Keratinocyte (primary cell): ENCODE measurements around the gene ANGPTL8. TPM values are rescaled to one million over a fixed set of nuclear protein-coding genes. Genes with fewer than 3 reads are reported as not detected.

Experiments
- DNase-seq: peaks from one replicate; pipeline ENCODE4 v3.0.0-alpha.2; 2011; ENCODE audit warnings: low read depth, missing footprints, low spot score
- FAIRE-seq: peaks from 2 replicates; lab custom pipeline; 2011; peaks lifted over from hg19 to GRCh38; lab: Jason Lieb, UNC
- H2AFZ ChIP-seq: 2 replicates; pipeline ENCODE4 v1.6.0; 2012; ENCODE audit warnings: low read length, control low read depth, inconsistent platforms; ENCODE audit not compliant: control insufficient read depth
- H3K27ac ChIP-seq: 2 replicates; pipeline ENCODE4 v1.5.1; 2011; ENCODE audit warnings: low read length; ENCODE audit not compliant: control insufficient read depth, insufficient read depth
- H3K27me3 ChIP-seq: 3 replicates; pipeline ENCODE4 v1.6.0; 2011; ENCODE audit warnings: low read length; ENCODE audit not compliant: control insufficient read depth, insufficient read depth; ENCODE audit errors: extremely low read depth
- H3K36me3 ChIP-seq, 2 experiments: 2 replicates in 1 of 2; 3 replicates in 1 of 2; pipeline ENCODE4 v1.5.1; 2011; ENCODE audit warnings: low read length in 2 of 2, mild to moderate bottlenecking in 1 of 2; ENCODE audit not compliant: control insufficient read depth in 2 of 2, insufficient read depth in 2 of 2; ENCODE audit errors: extremely low read depth in 1 of 2
- H3K4me1 ChIP-seq: 3 replicates; pipeline ENCODE4 v1.5.1; 2011; ENCODE audit warnings: low read length; ENCODE audit not compliant: control insufficient read depth, insufficient read depth; ENCODE audit errors: extremely low read depth
- H3K4me2 ChIP-seq: 3 replicates; pipeline ENCODE4 v1.6.0; 2011; ENCODE audit warnings: low read depth, low read length; ENCODE audit not compliant: control insufficient read depth, insufficient read depth; ENCODE audit errors: extremely low read depth
- H3K4me3 ChIP-seq, 3 experiments: fragments of 200-600 bp in 1 of 3; sonication (generic) in 1 of 3; 2 replicates in 2 of 3; 3 replicates in 1 of 3; pipeline ENCODE4 v1.5.1; 2011 to 2016; ENCODE audit warnings: low read length in 3 of 3, mild to moderate bottlenecking in 3 of 3, control low read depth in 2 of 3, inconsistent platforms in 1 of 3, low read depth in 1 of 3, mixed read lengths in 1 of 3, mixed run types in 1 of 3, moderate library complexity in 1 of 3; ENCODE audit not compliant: control insufficient read depth in 2 of 3, insufficient read depth in 2 of 3; ENCODE audit errors: extremely low read depth in 1 of 3
- H3K79me2 ChIP-seq: 2 replicates; pipeline ENCODE4 v1.6.0; 2012; ENCODE audit warnings: low read length; ENCODE audit not compliant: control insufficient read depth, insufficient read depth
- H3K9ac ChIP-seq: 3 replicates; pipeline ENCODE4 v1.6.0; 2011; ENCODE audit warnings: low read length; ENCODE audit not compliant: control insufficient read depth, insufficient read depth; ENCODE audit errors: extremely low read depth
- H3K9me1 ChIP-seq: 3 replicates; pipeline ENCODE4 v1.6.0; 2011; ENCODE audit warnings: low read length; ENCODE audit not compliant: control insufficient read depth, insufficient read depth; ENCODE audit errors: extremely low read depth
- H3K9me3 ChIP-seq: 2 replicates; pipeline ENCODE4 v1.5.1; 2012; ENCODE audit warnings: low read depth, low read length; ENCODE audit not compliant: control insufficient read depth
- H4K20me1 ChIP-seq: 3 replicates; pipeline ENCODE4 v1.6.0; 2011; ENCODE audit warnings: low read length; ENCODE audit not compliant: control insufficient read depth, insufficient read depth; ENCODE audit errors: extremely low read depth
- CTCF ChIP-seq, 3 experiments: IDR thresholded peaks in 1 of 3; conservative IDR thresholded peaks in 1 of 3; optimal IDR thresholded peaks in 1 of 3; 2 replicates in 2 of 3; 3 replicates in 1 of 3; pipeline versions ENCODE3 to v1.5.1; 2011; ENCODE audit warnings: low read length in 3 of 3, mild to moderate bottlenecking in 3 of 3, moderate library complexity in 2 of 3, control low read depth in 1 of 3, inconsistent platforms in 1 of 3; ENCODE audit not compliant: insufficient read depth in 2 of 3; ENCODE audit errors: extremely low read depth in 1 of 3
- EZH2 ChIP-seq: IDR thresholded peaks from one replicate; pipeline ENCODE4 v1.6.1; 2012; ENCODE audit warnings: inconsistent platforms, mild to moderate bottlenecking, low read length, moderate library complexity
- dilution Hi-C: fragments of 300-500 bp; cut with MboI; formaldehyde crosslinking; loops from one replicate; pipeline ENCODE4 v1.7.0; 2020; ENCODE audit warnings: low sequenced_read_pairs; ENCODE audit not compliant: extremely low pct_ligation_motif_present
- polyA plus RNA-seq, 5 experiments: library from polyadenylated mRNA; depleted of rRNA in 3 of 5; stranded (reverse) in 3 of 5; stranded (forward) in 1 of 5; unstranded in 1 of 5; fragments of >200 nt; gene quantifications; 1 replicate in 1 of 5; 2 replicates in 3 of 5; 3 replicates in 1 of 5; pipeline versions ENCODE4 v1.2.1 to v1.2.3, GENCODE V29; 2011 to 2012; ENCODE audit warnings: missing spikeins in 2 of 5, low read depth in 1 of 5, low replicate concordance in 1 of 5

ANGPTL8 gene
- polyA plus RNA-seq, 1 donor (not counting 4 experiments of a cell fraction or from before 2014, with no cell fraction given) = 0.18 TPM

- H3K79me2 ChIP-seq = no peaks in the 10 kb centered on the region
- H3K4me2 ChIP-seq = no peak overlapping the region
- FAIRE-seq = no peak
- no peak overlapping the region for H3K27ac ChIP-seq
- H3K27me3 ChIP-seq = no peaks in the 10 kb centered on the region
- H3K4me3 ChIP-seq = no peak overlapping the region
- no peaks in the 10 kb centered on the region for H3K9me3 ChIP-seq
- DNase-seq = no peak
- dilution Hi-C loops = no loop called here
- H4K20me1 ChIP-seq = no peaks in the 10 kb centered on the region
- peaks cover 5% of the 10 kb centered on the region for H3K4me1 ChIP-seq
- no peaks in the 10 kb centered on the region for H3K36me3 ChIP-seq
- H3K9ac ChIP-seq = no peak overlapping the region
- no peaks in the 10 kb centered on the region for H3K9me1 ChIP-seq
- TF ChIP-seq EZH2 = no peak
- H2AFZ ChIP-seq = no peak overlapping the region
Observed at GRCh38 chr19:11191273-11191755, 48.1 kb upstream of the ANGPTL8 start.

GRCh38 chr19:11191934-11192333 is 47.5 kb upstream of the ANGPTL8 start:
- H3K36me3 ChIP-seq = no peaks in the 10 kb centered on the region
- no peak overlapping the region for H3K27ac ChIP-seq
- H3K9me3 ChIP-seq = no peaks in the 10 kb centered on the region
- H3K9ac ChIP-seq = no peak overlapping the region
- no peak overlapping the region for H2AFZ ChIP-seq
- no peaks in the 10 kb centered on the region for H3K9me1 ChIP-seq
- no peaks in the 10 kb centered on the region for H3K27me3 ChIP-seq
- DNase-seq (no peak), FAIRE-seq (no peak)
- H3K4me3 ChIP-seq = no peak overlapping the region
- H3K4me2 ChIP-seq = no peak overlapping the region
- dilution Hi-C loops = no loop called here
- peaks cover 5% of the 10 kb centered on the region for H3K4me1 ChIP-seq
- no peaks in the 10 kb centered on the region for H4K20me1 ChIP-seq
- H3K79me2 ChIP-seq = no peaks in the 10 kb centered on the region
- TF ChIP-seq CTCF (optimal IDR thresholded peaks at IDR 0.05 in 1 of 3, IDR thresholded peaks at IDR 0.05 in 1 of 3, conservative IDR thresholded peaks at IDR 0.05 in 1 of 3; ENCODE audit: extremely low read depth in 1 of 3, insufficient read depth in 2 of 3, low read length in 3 of 3) (no peak), EZH2 (no peak)
